Right lobe of liver (tissue), 6 donors: ENCODE data around the gene TCN1. TPM values are rescaled to one million over a fixed set of nuclear protein-coding genes. Genes with fewer than 3 reads are reported as not detected.

Source experiments
- ATAC-seq, 4 donors: fragments of 200-7000 bp; cut with Tn5 transposase; one replicate each; pipeline ENCODE4 v1.9.1; 2020; ENCODE audit warnings: mild to moderate bottlenecking in 4 of 4, moderate library complexity in 4 of 4
- DNase-seq, 3 donors: peaks; one replicate each; pipeline ENCODE4 v3.0.0-alpha.2; 2020
- H3K27ac ChIP-seq, 3 donors: fragments of 200-600 bp; one replicate each; pipeline ENCODE4 v1.8.0; 2022
- H3K27me3 ChIP-seq, 2 donors: fragments of 200-600 bp; one replicate each; pipeline ENCODE4 v1.8.0; 2022
- H3K36me3 ChIP-seq, 4 donors: fragments of 200-600 bp; sonication (generic) in 1 of 4; one replicate each; pipeline versions ENCODE4 v1.5.1 to v1.8.0; 2017 to 2022; ENCODE audit warnings: control low read depth in 1 of 4
- H3K4me1 ChIP-seq, 4 donors: fragments of 200-600 bp; sonication (generic) in 1 of 4; one replicate each; pipeline versions ENCODE4 v1.5.1 to v1.8.0; 2017 to 2022; ENCODE audit warnings: control low read depth in 1 of 4
- H3K4me3 ChIP-seq, 3 donors: fragments of 200-600 bp; one replicate each; pipeline ENCODE4 v1.8.0; 2022
- H3K9me3 ChIP-seq, 4 donors: fragments of 200-600 bp; sonication (generic) in 1 of 4; one replicate each; pipeline versions ENCODE4 v1.5.1 to v1.8.0; 2017 to 2022; ENCODE audit warnings: control low read depth in 1 of 4
- CTCF ChIP-seq, 4 donors: fragments of 200-600 bp in 3 of 4; fragments of 450-650 bp in 1 of 4; IDR thresholded peaks; one replicate each; pipeline versions ENCODE4 v1.5.1 to v1.8.0; 2016 to 2022; ENCODE audit warnings: antibody characterized with exemption in 4 of 4, mild to moderate bottlenecking in 2 of 4
- POLR2A ChIP-seq: fragments of 450-650 bp; IDR thresholded peaks from one replicate; pipeline ENCODE4 v1.6.1; 2017; ENCODE audit warnings: antibody characterized with exemption, mild to moderate bottlenecking
- WGBS: methylation state at CpG from one replicate; pipeline ENCODE4 v1.1.6; 2018; ENCODE audit warnings: low coverage, low lambda C conversion rate; ENCODE audit not compliant: insufficient coverage; ENCODE audit errors: missing lambda C conversion rate; 5-methylcytosine and 5-hydroxymethylcytosine counted together
- intact Hi-C, 2 donors: fragments of 100-400 bp; cut with DNase I; formaldehyde crosslinking; loops; one replicate each; pipeline versions ENCODE4 v1.11.2 to v1.14.1; 2022
- total RNA-seq, 6 experiments: library from RNA; depleted of rRNA in 2 of 6; stranded (reverse); fragments of >200 nt in 2 of 6; fragmentation: NEBNext Ultra II Directional in 3 of 6; extraction: Animal tissue kit (Norgen Biotek cat#: 25700) in 3 of 6; gene quantifications; one replicate each; pipeline versions ENCODE4 v1.1.0 to v1.2.4, GENCODE V29; 2016 to 2023
- donor health status: DM: no; HTN: yes; CAD: no.
- donor health status: DM: no; HTN: no; CAD: no.
- donor health status: DM: no; HTN: no; CAD: no.
- donor health status: DM: no; HTN: yes; CAD: no.
- donor health status: DM: no; HTN: yes; CAD: no.

Gene TCN1
- total RNA-seq, 6 experiments from 2014 or later: 0.55 to 0.62 TPM; not detected in 4

- ATAC-seq (no peak), DNase-seq (no peak)
- TF ChIP-seq CTCF (IDR thresholded peaks at IDR 0.05): no peak
- no peak for TF ChIP-seq POLR2A
- Histone ChIP-seq H3K9me3 (no peaks in the 10 kb centered on the region), H3K4me1 (peaks cover 0 to 7% (median 0%) of the 10 kb centered on the region in 4 donors), H3K27me3 (no peaks in the 10 kb centered on the region), H3K27ac (no peak overlapping the region), H3K36me3 (peaks cover 0 to 3% (median 0%) of the 10 kb centered on the region in 4 donors), H3K4me3 (no peak overlapping the region)
- intact Hi-C loops: no loop called here
- WGBS: 56% methylated on average over 1 of the region's 1 CpG
Observed at GRCh38 chr11:59813364-59813763, 52.9 kb downstream of the TCN1 start.

GRCh38 chr11:59812220-59812619 lies 54.1 kb downstream of the TCN1 start:
- peaks cover 0 to 7% (median 0%) of the 10 kb centered on the region in 4 donors for H3K4me1 ChIP-seq
- intact Hi-C loops: no loop called here

GRCh38 chr11:59810911-59811259 lies 55.4 kb downstream of the TCN1 start:
- intact Hi-C loops: no loop called here
- H3K4me1 ChIP-seq: peaks cover 0 to 7% (median 0%) of the 10 kb centered on the region in 4 donors
- ATAC-seq: no peak
- H3K36me3 ChIP-seq: peaks cover 0 to 14% (median 10%) of the 10 kb centered on the region in 4 donors
- TF ChIP-seq POLR2A (no peak), CTCF (IDR thresholded peaks at IDR 0.05) (no peak)
- H3K27ac ChIP-seq: peak overlapping the region in 2 of 3 donors; percentile 69 to 81
- 7% methylated on average over 8 of the region's 8 CpGs for WGBS
- H3K9me3 ChIP-seq: no peaks in the 10 kb centered on the region
- H3K4me3 ChIP-seq: peak overlapping the region; percentile 75 to 95 (median 87)
- H3K27me3 ChIP-seq: no peaks in the 10 kb centered on the region
- no peak for DNase-seq

More at GRCh38 chr11:59812220-59812619, 54.1 kb downstream of the TCN1 start:
- ATAC-seq: no peak
- Histone ChIP-seq H3K4me3 (no peak overlapping the region), H3K27ac (no peak overlapping the region), H3K9me3 (no peaks in the 10 kb centered on the region), H3K36me3 (peaks cover 0 to 3% (median under 1%) of the 10 kb centered on the region in 4 donors), H3K27me3 (no peaks in the 10 kb centered on the region)
- DNase-seq: no peak
- TF ChIP-seq POLR2A (no peak), CTCF (IDR thresholded peaks at IDR 0.05) (no peak)
- 58% methylated on average over 2 of the region's 2 CpGs for WGBS

GRCh38 chr11:59810189-59810910 lies 55.9 kb downstream of the TCN1 start, which contains the start of gene MRPL16:
MRPL16 (minus strand) TSS chr11:59810778; CDS start chr11:59810658, 120 bp downstream.
- H3K36me3 ChIP-seq: peaks cover 0 to 18% (median 13%) of the 10 kb centered on the region in 4 donors
- H3K4me1 ChIP-seq: peaks cover 0 to 7% (median 0%) of the 10 kb centered on the region in 4 donors
- H3K4me3 ChIP-seq: peak within 1 kb of the TSS; percentile 75 to 95 (median 87)
- intact Hi-C loops: no loop called here
- DNase-seq (peak; percentile 87 to 91 (median 89)), ATAC-seq (peak; percentile 97 to 100 (median 99))
- no peaks in the 10 kb centered on the region for H3K9me3 ChIP-seq
- WGBS: 0% methylated on average over 22 of the region's 54 CpGs
- peak within 1 kb of the TSS; percentile 62 to 81 (median 69) for H3K27ac ChIP-seq
- no peaks in the 10 kb centered on the region for H3K27me3 ChIP-seq
- TF ChIP-seq CTCF (IDR thresholded peaks at IDR 0.05) (peak in 3 of 4 donors; percentile 16 to 31 (median 27)), POLR2A (peak; percentile 75)
